Transverse colon (tissue), 4 donors: ENCODE data around the gene SLC22A31. TPM values are rescaled to one million over a fixed set of nuclear protein-coding genes. Genes with fewer than 3 reads are reported as not detected.

Experiments used
- DNase-seq: peaks from one replicate; pipeline ENCODE4 v3.0.0-alpha.2; 2019
- H3K27ac ChIP-seq, 4 donors: fragments of 200-600 bp; sonication (generic); 2 replicates each; pipeline ENCODE4 v1.5.1; 2016 to 2018; ENCODE audit warnings: inconsistent platforms in 4 of 4
- H3K27me3 ChIP-seq: fragments of 200-600 bp; sonication (generic); 2 replicates; pipeline ENCODE4 v1.5.1; 2017; ENCODE audit warnings: inconsistent platforms
- H3K36me3 ChIP-seq, 4 donors: fragments of 200-600 bp; sonication (generic); 2 replicates each; pipeline ENCODE4 v1.5.1; 2017 to 2019; ENCODE audit warnings: inconsistent platforms in 4 of 4
- H3K4me1 ChIP-seq, 4 donors: fragments of 200-600 bp; sonication (generic); 2 replicates each; pipeline ENCODE4 v1.5.1; 2017 to 2020; ENCODE audit warnings: inconsistent platforms in 4 of 4
- H3K4me3 ChIP-seq, 4 donors: fragments of 200-600 bp; sonication (generic); 1 replicate in 1 of 4; 2 replicates in 3 of 4; pipeline versions ENCODE4 v1.5.1 to v1.6.1; 2017 to 2019; ENCODE audit warnings: inconsistent platforms in 4 of 4
- H3K9me3 ChIP-seq, 2 donors: fragments of 200-600 bp; sonication (generic); 2 replicates each; pipeline ENCODE4 v1.5.1; 2017 to 2019; ENCODE audit warnings: inconsistent platforms in 2 of 2
- EP300 ChIP-seq: sonication (generic); formaldehyde crosslinking; IDR thresholded peaks from one replicate; pipeline ENCODE4 v1.6.1; 2017; ENCODE audit warnings: antibody characterized with exemption, low read depth
- POLR2A ChIP-seq: fragments of 450-650 bp; IDR thresholded peaks from one replicate; pipeline ENCODE4 v1.6.1; 2016; ENCODE audit warnings: antibody characterized with exemption, mild to moderate bottlenecking, moderate library complexity
- POLR2AphosphoS5 ChIP-seq, 3 donors: sonication (generic); formaldehyde crosslinking; IDR thresholded peaks; one replicate each; pipeline ENCODE4 v1.6.1; 2016; ENCODE audit warnings: antibody characterized with exemption in 3 of 3
- WGBS, 2 donors: methylation state at CpG; one replicate each; pipeline ENCODE4 v1.1.5; 2018; ENCODE audit warnings: low coverage in 1 of 2; 5-methylcytosine and 5-hydroxymethylcytosine counted together
- in situ Hi-C, 4 donors: fragments of 200-750 bp; cut with MboI; loops; one replicate each; pipeline versions ENCODE4 v1.15.0 to v1.15.1; 2017; ENCODE audit warnings: low sequenced_read_pairs in 3 of 4, low pct_ligation_motif_present in 1 of 4, low pct_unique_long_range_greater_than_20kb in 1 of 4
- intact Hi-C: fragments of 100-400 bp; cut with DNase I; formaldehyde crosslinking; loops from one replicate; pipeline ENCODE4 v1.15.1; 2023; ENCODE audit warnings: low total_unique reads
- total RNA-seq, 4 donors: library from RNA; depleted of rRNA; stranded (reverse); fragments of >200 nt; gene quantifications; one replicate each; pipeline ENCODE4 v1.1.0, GENCODE V29; 2016
- TF ChIP-seq, protein P1 (sequence below), 5 experiments: fragments of 200-600 bp in 3 of 5; fragments of 450-650 bp in 2 of 5; sonication (generic) in 3 of 5; IDR thresholded peaks; 1 replicate in 2 of 5; 2 replicates in 3 of 5; pipeline ENCODE4 v1.5.1; 2016 to 2017; ENCODE audit warnings: antibody characterized with exemption in 5 of 5, inconsistent platforms in 3 of 5, mild to moderate bottlenecking in 2 of 5, moderate library complexity in 1 of 5

The SLC22A31 gene
- total RNA-seq, 4 donors from 2014 or later = 1.3 TPM; not detected in 3

DNA sequence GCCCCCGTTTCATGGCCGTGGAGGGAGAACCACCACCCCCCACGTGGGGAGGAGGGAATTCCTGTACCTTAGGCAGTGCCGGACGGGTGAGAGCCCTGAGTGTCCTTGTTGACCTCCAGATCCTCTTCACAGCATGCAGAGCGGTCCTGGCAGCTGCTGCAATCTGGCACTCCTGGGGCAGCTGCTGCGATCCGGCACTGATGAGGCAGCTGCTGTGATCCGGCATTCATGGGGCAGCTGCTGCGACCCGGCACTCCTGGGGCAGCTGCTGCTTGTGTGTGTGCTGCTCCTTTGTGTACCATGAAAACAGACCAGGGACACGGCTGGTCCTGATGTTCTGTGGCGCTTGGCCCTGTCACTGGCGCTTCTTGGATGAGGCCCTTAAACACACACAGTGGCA lies 29.9 kb upstream of the SLC22A31 start:
- TF ChIP-seq POLR2A (no peak), EP300 (no peak), POLR2AphosphoS5 (IDR thresholded peaks at IDR 0.05) (no peak)
- TF ChIP-seq, protein P1, sequence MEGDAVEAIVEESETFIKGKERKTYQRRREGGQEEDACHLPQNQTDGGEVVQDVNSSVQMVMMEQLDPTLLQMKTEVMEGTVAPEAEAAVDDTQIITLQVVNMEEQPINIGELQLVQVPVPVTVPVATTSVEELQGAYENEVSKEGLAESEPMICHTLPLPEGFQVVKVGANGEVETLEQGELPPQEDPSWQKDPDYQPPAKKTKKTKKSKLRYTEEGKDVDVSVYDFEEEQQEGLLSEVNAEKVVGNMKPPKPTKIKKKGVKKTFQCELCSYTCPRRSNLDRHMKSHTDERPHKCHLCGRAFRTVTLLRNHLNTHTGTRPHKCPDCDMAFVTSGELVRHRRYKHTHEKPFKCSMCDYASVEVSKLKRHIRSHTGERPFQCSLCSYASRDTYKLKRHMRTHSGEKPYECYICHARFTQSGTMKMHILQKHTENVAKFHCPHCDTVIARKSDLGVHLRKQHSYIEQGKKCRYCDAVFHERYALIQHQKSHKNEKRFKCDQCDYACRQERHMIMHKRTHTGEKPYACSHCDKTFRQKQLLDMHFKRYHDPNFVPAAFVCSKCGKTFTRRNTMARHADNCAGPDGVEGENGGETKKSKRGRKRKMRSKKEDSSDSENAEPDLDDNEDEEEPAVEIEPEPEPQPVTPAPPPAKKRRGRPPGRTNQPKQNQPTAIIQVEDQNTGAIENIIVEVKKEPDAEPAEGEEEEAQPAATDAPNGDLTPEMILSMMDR (IDR thresholded peaks at IDR 0.05) = no peak
- Histone ChIP-seq H3K9me3 (peaks cover 6 to 7% of the 10 kb centered on the region in 2 donors), H3K27ac (no peak overlapping the region), H3K4me1 (no peaks in the 10 kb centered on the region), H3K36me3 (peaks cover 0 to 36% (median 15%) of the 10 kb centered on the region in 4 donors), H3K27me3 (no peaks in the 10 kb centered on the region), H3K4me3 (no peak overlapping the region)
- in situ Hi-C loops = no loop called here
- DNase-seq = no peak
- intact Hi-C loops = no loop called here
- 91 to 100% methylated on average over 3 to 12 of the region's 14 CpGs for WGBS, 2 donors

DNA sequence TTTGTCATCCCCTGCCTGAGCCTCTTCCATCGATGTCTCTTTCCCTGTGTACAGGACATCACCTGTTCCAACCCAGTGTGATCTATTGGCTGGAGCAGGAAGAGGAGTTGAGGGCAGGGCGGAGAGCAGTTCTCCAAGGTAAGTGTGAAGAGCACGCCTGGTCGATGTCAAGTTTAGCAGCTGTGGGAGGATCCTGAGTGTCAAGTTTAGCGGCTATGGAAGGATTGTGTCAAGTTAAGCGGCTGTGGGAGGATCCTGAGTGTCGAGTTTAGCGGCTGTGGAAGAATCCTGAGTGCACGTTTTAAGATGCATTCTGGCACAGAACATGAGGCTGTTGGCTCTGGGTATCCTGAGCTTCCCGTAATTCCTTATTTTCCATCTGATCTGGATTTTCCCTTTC lies 24.3 kb upstream of the SLC22A31 start:
- WGBS, 2 donors = 80 to 95% methylated on average over 2 to 10 of the region's 10 CpGs
- Histone ChIP-seq H3K4me1 (peaks cover 0 to 2% (median 0%) of the 10 kb centered on the region in 4 donors), H3K36me3 (peaks cover 0 to 50% (median 18%) of the 10 kb centered on the region in 4 donors), H3K9me3 (peaks cover 6 to 7% of the 10 kb centered on the region in 2 donors), H3K4me3 (no peak overlapping the region), H3K27ac (no peak overlapping the region), H3K27me3 (no peaks in the 10 kb centered on the region)
- intact Hi-C loops (no loop called here), in situ Hi-C loops (loop anchor here in 3 of 4 donors (25.0 kb wide), 3 partner anchors 287 to 487 kb away; partner anchors contain the start of genes APRT (in 1 of the 3) and CDT1 (in 1 of the 3))
- no peak for DNase-seq
- TF ChIP-seq POLR2AphosphoS5 (IDR thresholded peaks at IDR 0.05) (no peak), POLR2A (no peak), EP300 (no peak)
- TF ChIP-seq, protein P1 (IDR thresholded peaks at IDR 0.05) = no peak

DNA sequence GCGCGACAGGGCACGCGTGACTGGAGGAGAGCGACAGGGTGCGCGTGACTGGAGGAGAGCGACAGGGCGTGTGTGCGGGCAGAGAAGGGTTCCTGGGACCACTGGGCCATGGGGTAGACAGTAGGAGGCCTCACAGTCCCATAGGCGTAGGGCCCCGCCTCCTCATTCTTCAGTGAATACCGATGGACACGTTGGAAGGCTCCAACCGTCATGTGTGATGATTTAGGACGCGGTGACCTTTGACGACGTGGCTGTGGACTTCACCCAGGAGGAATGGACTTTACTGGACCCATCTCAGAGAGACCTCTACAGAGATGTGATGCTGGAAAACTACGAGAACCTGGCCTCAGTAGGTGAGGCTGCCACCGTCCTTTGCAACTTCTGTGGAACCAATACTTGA lies 22.6 kb upstream of the SLC22A31 start:
- in situ Hi-C loops = loop anchor here in 3 of 4 donors (25.0 kb wide), 3 partner anchors 286 to 486 kb away; partner anchors contain the start of genes APRT (in 1 of the 3) and CDT1 (in 1 of the 3)

DNA sequence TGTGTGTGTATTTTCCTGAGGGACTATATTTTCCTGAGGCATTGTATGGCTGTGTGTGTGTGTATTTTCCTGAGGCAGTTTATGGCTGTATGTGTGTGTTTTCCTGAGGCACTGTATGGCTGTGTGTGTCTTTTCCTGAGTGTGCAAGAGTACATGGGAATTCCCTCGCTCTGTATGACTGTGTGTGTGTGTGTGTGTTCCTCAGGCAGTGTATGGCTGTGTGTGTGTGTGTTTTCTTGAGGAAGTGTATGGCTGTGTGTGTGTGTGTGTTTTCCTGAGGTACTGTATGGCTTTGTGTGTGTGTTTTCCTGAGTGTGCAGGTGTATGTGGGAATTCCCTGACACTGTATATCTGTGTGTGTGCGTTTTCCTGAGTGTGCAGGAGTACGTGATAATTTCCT lies 21.3 kb upstream of the SLC22A31 start:
- DNase-seq = no peak
- intact Hi-C loops = no loop called here
- 90 to 100% methylated on average over 2 to 3 of the region's 3 CpGs for WGBS, 2 donors
- in situ Hi-C loops = loop anchor here in 3 of 4 donors (25.0 kb wide), 3 partner anchors 284 to 484 kb away; partner anchors contain the start of genes APRT (in 1 of the 3) and CDT1 (in 1 of the 3)
- Histone ChIP-seq H3K4me1 (peaks cover 6 to 24% (median 15%) of the 10 kb centered on the region in 4 donors), H3K27me3 (no peaks in the 10 kb centered on the region), H3K9me3 (peaks cover 0 to under 1% of the 10 kb centered on the region in 2 donors), H3K36me3 (peaks cover 0 to 28% (median 8%) of the 10 kb centered on the region in 4 donors), H3K4me3 (no peak overlapping the region), H3K27ac (no peak overlapping the region)
- TF ChIP-seq EP300 = no peak
- TF ChIP-seq POLR2AphosphoS5 (IDR thresholded peaks at IDR 0.05) = no peak
- TF ChIP-seq, protein P1 (IDR thresholded peaks at IDR 0.05) = no peak
- TF ChIP-seq POLR2A = no peak

More for the DNA sequence above, 22.6 kb upstream of the SLC22A31 start:
- DNase-seq = no peak
- Histone ChIP-seq H3K27ac (no peak overlapping the region), H3K36me3 (peaks cover 0 to 41% (median 15%) of the 10 kb centered on the region in 4 donors), H3K9me3 (peaks cover 6 to 7% of the 10 kb centered on the region in 2 donors), H3K27me3 (no peaks in the 10 kb centered on the region), H3K4me3 (no peak overlapping the region), H3K4me1 (peaks cover 6 to 19% (median 8%) of the 10 kb centered on the region in 4 donors)
- 93 to 96% methylated on average over 12 to 21 of the region's 21 CpGs for WGBS, 2 donors
- TF ChIP-seq, protein P1 (IDR thresholded peaks at IDR 0.05) = no peak
- TF ChIP-seq POLR2A = no peak
- TF ChIP-seq EP300 = no peak
- TF ChIP-seq POLR2AphosphoS5 (IDR thresholded peaks at IDR 0.05) = no peak
- intact Hi-C loops = no loop called here
